ENCODE data around the gene CLK4.

CLK4 gene

GRCh38 chr5:178619390-178619789, 7.5 kb downstream of the CLK4 start:
- Histone ChIP-seq H3K27me3 (ENCODE audit: control insufficient read depth, insufficient read depth, low read length, poor library complexity, severe bottlenecking) (no peaks in the 10 kb centered on the region), H3K4me3 (ENCODE audit: insufficient read depth, low read depth, low read length) (no peak overlapping the region), H3K9me3 (ENCODE audit: control insufficient read depth, low read length) (no peaks in the 10 kb centered on the region), H3K36me3 (ENCODE audit: control insufficient read depth, insufficient read depth, low read length) (peaks cover 15% of the 10 kb centered on the region), H3K27ac (ENCODE audit: insufficient read depth, low read depth, low read length, poor library complexity, severe bottlenecking) (no peak overlapping the region), H3K4me1 (ENCODE audit: control insufficient read depth, insufficient read depth, low read length) (peaks cover 2% of the 10 kb centered on the region)
- WGBS, 2 experiments, result 71 to 77% methylated on average over 1 of the region's 1 CpG

DNA sequence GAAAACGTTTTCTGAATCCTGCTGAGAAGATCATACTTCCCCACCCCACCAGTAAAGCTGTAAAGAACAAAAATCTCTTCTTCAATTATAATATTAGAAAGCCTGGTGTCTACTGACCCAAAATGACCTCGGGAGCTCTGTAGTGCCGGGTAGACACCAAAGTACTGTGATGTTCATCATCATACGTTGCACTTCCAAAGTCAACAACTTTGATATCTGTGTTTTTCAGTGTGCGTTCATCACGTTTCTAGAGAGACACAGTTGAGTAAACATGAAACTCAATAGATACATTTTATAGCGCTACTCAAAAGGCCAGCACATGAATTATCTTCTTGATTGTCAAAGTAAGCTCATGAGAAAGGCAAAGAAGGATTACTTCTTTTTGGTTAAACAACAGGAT, 14.6 kb downstream of the CLK4 start:
- Histone ChIP-seq H3K36me3 (ENCODE audit: control insufficient read depth, insufficient read depth, low read length) (peaks cover 31% of the 10 kb centered on the region), H3K9me3 (ENCODE audit: control insufficient read depth, low read length) (no peaks in the 10 kb centered on the region), H3K4me3 (ENCODE audit: insufficient read depth, low read depth, low read length) (no peak overlapping the region), H3K4me1 (ENCODE audit: control insufficient read depth, insufficient read depth, low read length) (no peaks in the 10 kb centered on the region), H3K27me3 (ENCODE audit: control insufficient read depth, insufficient read depth, low read length, poor library complexity, severe bottlenecking) (no peaks in the 10 kb centered on the region), H3K27ac (ENCODE audit: insufficient read depth, low read depth, low read length, poor library complexity, severe bottlenecking) (no peak overlapping the region)
- WGBS, 2 experiments, result 94 to 97% methylated on average over 7 of the region's 7 CpGs

GRCh38 chr5:178606269-178606668, 20.6 kb downstream of the CLK4 start:
- H3K36me3 ChIP-seq (ENCODE audit: control insufficient read depth, insufficient read depth, low read length), result peaks cover 43% of the 10 kb centered on the region
- 92 to 96% methylated on average over 3 of the region's 3 CpGs for WGBS, 2 experiments
- H3K4me1 ChIP-seq (ENCODE audit: control insufficient read depth, insufficient read depth, low read length), result no peaks in the 10 kb centered on the region
- H3K4me3 ChIP-seq (ENCODE audit: insufficient read depth, low read depth, low read length), result no peak overlapping the region
- H3K9me3 ChIP-seq (ENCODE audit: control insufficient read depth, low read length), result no peaks in the 10 kb centered on the region
- no peak overlapping the region for H3K27ac ChIP-seq (ENCODE audit: insufficient read depth, low read depth, low read length, poor library complexity, severe bottlenecking)
- no peaks in the 10 kb centered on the region for H3K27me3 ChIP-seq (ENCODE audit: control insufficient read depth, insufficient read depth, low read length, poor library complexity, severe bottlenecking)

GRCh38 chr5:178605788-178606187, 21.1 kb downstream of the CLK4 start:
- Histone ChIP-seq H3K4me1 (ENCODE audit: control insufficient read depth, insufficient read depth, low read length) (no peaks in the 10 kb centered on the region), H3K36me3 (ENCODE audit: control insufficient read depth, insufficient read depth, low read length) (peaks cover 39% of the 10 kb centered on the region), H3K9me3 (ENCODE audit: control insufficient read depth, low read length) (no peaks in the 10 kb centered on the region), H3K27me3 (ENCODE audit: control insufficient read depth, insufficient read depth, low read length, poor library complexity, severe bottlenecking) (no peaks in the 10 kb centered on the region), H3K27ac (ENCODE audit: insufficient read depth, low read depth, low read length, poor library complexity, severe bottlenecking) (no peak overlapping the region), H3K4me3 (ENCODE audit: insufficient read depth, low read depth, low read length) (no peak overlapping the region)
- 98 to 100% methylated on average over 2 to 3 of the region's 3 CpGs for WGBS, 2 experiments

DNA sequence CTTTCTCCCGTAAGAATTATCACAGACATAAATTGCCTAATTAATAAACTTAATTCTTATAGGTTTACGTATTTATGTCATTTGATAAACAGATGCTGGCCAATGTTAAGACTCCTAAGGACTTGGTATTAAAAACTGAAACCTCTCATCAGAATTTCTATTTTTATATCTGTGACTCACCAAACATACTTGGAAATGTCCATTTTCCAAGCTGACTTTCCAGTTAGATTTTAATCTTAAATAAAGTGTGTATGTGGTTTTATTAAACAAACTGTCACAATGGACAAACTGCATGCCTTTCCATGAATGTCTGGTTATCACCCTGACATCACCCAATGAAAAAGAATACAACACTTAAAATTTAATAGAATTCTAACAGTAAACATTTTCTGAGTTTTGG, 24.1 kb downstream of the CLK4 start:
- H3K27ac ChIP-seq (ENCODE audit: insufficient read depth, low read depth, low read length, poor library complexity, severe bottlenecking), result no peak overlapping the region
- H3K27me3 ChIP-seq (ENCODE audit: control insufficient read depth, insufficient read depth, low read length, poor library complexity, severe bottlenecking), result no peaks in the 10 kb centered on the region
- WGBS, 2 experiments, result 90 to 100% methylated on average over 2 of the region's 2 CpGs
- peaks cover 31% of the 10 kb centered on the region for H3K36me3 ChIP-seq (ENCODE audit: control insufficient read depth, insufficient read depth, low read length)
- no peaks in the 10 kb centered on the region for H3K9me3 ChIP-seq (ENCODE audit: control insufficient read depth, low read length)
- no peaks in the 10 kb centered on the region for H3K4me1 ChIP-seq (ENCODE audit: control insufficient read depth, insufficient read depth, low read length)
- no peak overlapping the region for H3K4me3 ChIP-seq (ENCODE audit: insufficient read depth, low read depth, low read length)

DNA sequence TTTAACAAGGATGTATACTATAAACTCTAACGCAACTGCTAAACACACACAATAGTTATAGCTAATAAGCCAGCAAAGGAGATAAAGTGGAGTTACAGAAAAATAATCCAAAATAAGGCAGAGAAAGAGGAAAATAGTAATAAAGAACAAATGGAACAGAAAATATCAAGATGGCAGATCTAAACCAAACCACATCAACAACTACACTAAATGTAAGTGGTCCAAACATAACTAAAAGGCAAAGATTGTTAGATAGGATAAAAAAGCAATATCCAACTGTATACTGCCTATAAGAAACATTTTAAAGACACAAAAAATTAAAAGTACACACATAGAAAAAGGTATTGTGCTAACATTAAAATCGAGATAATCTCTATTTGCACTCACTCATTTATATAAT, 31.1 kb downstream of the CLK4 start:
- H3K4me3 ChIP-seq (ENCODE audit: insufficient read depth, low read depth, low read length), result no peak overlapping the region

DNA sequence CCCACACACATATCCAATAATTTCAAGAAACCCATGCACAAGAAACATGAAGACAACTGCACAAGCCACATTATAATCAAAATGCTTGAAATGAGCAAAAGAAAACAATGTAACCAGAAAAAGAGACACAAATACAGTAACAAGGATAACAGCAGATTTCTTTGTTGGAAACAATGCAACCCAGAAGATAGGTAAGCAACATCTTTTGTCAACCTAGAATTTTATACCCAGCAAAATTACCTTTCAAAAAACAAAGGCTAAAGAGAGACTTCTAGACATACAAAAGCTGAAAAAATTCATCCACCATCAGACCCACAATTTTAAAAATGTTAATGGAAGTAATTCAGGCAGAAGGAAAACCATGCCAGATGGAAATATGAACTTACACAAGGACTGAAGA, 31.7 kb downstream of the CLK4 start:
- Histone ChIP-seq H3K4me1 (ENCODE audit: control insufficient read depth, insufficient read depth, low read length) (no peaks in the 10 kb centered on the region), H3K27me3 (ENCODE audit: control insufficient read depth, insufficient read depth, low read length, poor library complexity, severe bottlenecking) (peaks cover 16% of the 10 kb centered on the region), H3K27ac (ENCODE audit: insufficient read depth, low read depth, low read length, poor library complexity, severe bottlenecking) (no peak overlapping the region), H3K4me3 (ENCODE audit: insufficient read depth, low read depth, low read length) (no peak overlapping the region), H3K36me3 (ENCODE audit: control insufficient read depth, insufficient read depth, low read length) (no peaks in the 10 kb centered on the region), H3K9me3 (ENCODE audit: control insufficient read depth, low read length) (no peaks in the 10 kb centered on the region)

More for the DNA sequence above, 31.1 kb downstream of the CLK4 start:
- Histone ChIP-seq H3K4me1 (ENCODE audit: control insufficient read depth, insufficient read depth, low read length) (no peaks in the 10 kb centered on the region), H3K36me3 (ENCODE audit: control insufficient read depth, insufficient read depth, low read length) (no peaks in the 10 kb centered on the region), H3K27ac (ENCODE audit: insufficient read depth, low read depth, low read length, poor library complexity, severe bottlenecking) (no peak overlapping the region), H3K27me3 (ENCODE audit: control insufficient read depth, insufficient read depth, low read length, poor library complexity, severe bottlenecking) (peaks cover 10% of the 10 kb centered on the region), H3K9me3 (ENCODE audit: control insufficient read depth, low read length) (no peaks in the 10 kb centered on the region)
- no CpG with 5 or more reads among the region's 2 CpGs for WGBS, 2 experiments

GRCh38 chr5:178590924-178591423, 35.9 kb downstream of the CLK4 start:
- 51 to 56% methylated on average over 9 of the region's 9 CpGs for WGBS, 2 experiments
- Histone ChIP-seq H3K27me3 (ENCODE audit: control insufficient read depth, insufficient read depth, low read length, poor library complexity, severe bottlenecking) (peaks cover 57% of the 10 kb centered on the region), H3K4me1 (ENCODE audit: control insufficient read depth, insufficient read depth, low read length) (peaks cover 7% of the 10 kb centered on the region), H3K4me3 (ENCODE audit: insufficient read depth, low read depth, low read length) (no peak overlapping the region), H3K36me3 (ENCODE audit: control insufficient read depth, insufficient read depth, low read length) (no peaks in the 10 kb centered on the region), H3K9me3 (ENCODE audit: control insufficient read depth, low read length) (no peaks in the 10 kb centered on the region), H3K27ac (ENCODE audit: insufficient read depth, low read depth, low read length, poor library complexity, severe bottlenecking) (no peak overlapping the region)

DNA sequence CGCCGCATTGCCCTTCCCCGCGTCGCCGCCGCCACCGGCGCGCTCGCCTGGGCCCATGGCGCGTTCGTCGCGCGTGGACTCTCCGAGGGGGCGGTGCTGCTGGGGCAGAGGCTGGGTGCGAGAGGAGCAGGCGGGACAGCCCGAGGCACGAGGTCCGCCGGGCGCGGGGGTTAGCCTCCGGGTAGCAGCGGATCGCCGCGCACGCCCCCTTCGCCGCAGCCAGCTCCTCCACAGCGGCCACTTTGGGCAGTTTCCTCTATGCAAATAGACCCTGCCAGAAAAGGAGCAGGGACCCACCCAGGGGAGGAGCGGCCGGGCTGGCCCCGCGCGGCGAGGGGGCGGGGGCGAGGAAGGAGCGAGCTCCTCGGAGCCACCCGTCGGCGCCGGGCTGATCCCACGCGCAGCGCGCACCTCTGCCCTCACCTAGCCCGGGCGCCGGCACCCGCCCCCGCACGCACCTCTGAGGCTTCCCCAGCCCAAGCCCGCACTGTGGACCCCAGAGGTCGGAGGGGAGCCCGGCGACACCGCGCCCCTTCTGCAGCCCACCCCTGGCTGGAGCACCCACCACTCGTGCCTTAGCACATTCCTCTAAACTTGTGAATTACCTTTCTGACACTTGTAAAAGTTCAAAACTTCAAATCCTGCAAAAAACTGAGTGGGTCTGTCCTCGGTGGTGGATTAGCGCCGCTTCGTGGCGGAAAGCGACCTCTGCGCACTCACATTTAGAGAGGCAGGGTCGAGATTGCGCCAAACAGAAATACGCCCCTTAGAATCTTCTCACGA, 36.5 kb downstream of the CLK4 start, which contains the start of gene COL23A1:
Gene COL23A1, minus strand, starts transcription at position 253 of the 783 bp plus-strand sequence.
- no peaks in the 10 kb centered on the region for H3K9me3 ChIP-seq (ENCODE audit: control insufficient read depth, low read length)
- H3K4me3 ChIP-seq (ENCODE audit: insufficient read depth, low read depth, low read length), result peak within 1 kb of the TSS; percentile 41
- peaks cover 7% of the 10 kb centered on the region for H3K4me1 ChIP-seq (ENCODE audit: control insufficient read depth, insufficient read depth, low read length)
- peaks cover 60% of the 10 kb centered on the region for H3K27me3 ChIP-seq (ENCODE audit: control insufficient read depth, insufficient read depth, low read length, poor library complexity, severe bottlenecking)
- 1% methylated on average over 78 of the region's 78 CpGs for WGBS, 2 experiments
- H3K27ac ChIP-seq (ENCODE audit: insufficient read depth, low read depth, low read length, poor library complexity, severe bottlenecking), result no peak within 1 kb of the TSS
- no peaks in the 10 kb centered on the region for H3K36me3 ChIP-seq (ENCODE audit: control insufficient read depth, insufficient read depth, low read length)

DNA sequence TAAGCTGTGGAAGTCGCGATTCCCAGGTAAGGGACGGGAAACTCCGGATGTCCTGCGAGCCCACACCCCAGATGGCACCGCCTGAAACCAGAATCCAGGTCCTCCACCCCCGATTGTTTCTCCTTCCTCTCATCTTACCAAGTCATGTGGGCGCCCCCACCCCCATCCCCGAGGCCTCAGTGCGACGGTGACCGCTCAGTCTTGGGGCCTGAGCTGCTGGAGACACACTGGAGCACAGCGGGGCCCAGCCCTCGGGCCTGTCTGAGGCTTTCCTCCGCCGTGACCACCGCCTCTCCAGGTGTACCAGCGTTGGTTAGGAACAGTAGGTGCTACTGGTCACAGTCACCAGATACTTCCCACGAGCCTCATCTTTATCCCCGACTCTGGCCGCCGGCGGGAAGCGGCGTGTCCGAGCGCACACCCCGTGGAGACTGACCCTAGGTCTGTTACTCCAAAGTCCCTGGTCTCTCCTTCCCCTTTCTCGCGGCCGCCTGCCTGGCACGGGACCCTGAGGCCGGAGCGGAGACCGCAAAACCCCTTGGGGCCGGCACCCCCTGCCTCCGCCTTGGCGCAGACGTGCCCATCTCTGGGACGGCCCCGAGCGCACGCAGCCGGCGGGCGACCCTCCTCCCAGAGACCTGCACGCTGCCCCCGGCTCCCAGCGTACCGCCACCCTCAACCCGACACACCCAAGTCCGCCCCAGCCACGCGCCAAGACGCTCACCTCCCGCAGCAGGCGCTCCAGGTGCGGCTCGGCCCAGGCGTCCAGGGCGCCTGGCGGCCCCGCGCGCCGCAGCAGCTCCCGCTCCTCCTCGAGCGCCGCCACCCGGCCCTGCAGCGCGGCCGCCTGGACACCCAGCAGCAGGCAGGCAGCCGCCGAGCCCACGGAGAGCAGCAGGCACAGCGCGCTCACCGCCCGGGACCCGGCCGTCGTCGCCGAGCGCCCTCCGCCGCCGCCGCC, 37.4 kb downstream of the CLK4 start:
- no peaks in the 10 kb centered on the region for H3K36me3 ChIP-seq (ENCODE audit: control insufficient read depth, insufficient read depth, low read length)
- WGBS, 2 experiments, result 7% methylated on average over 91 of the region's 91 CpGs
- H3K4me1 ChIP-seq (ENCODE audit: control insufficient read depth, insufficient read depth, low read length), result peaks cover 7% of the 10 kb centered on the region
- no peaks in the 10 kb centered on the region for H3K9me3 ChIP-seq (ENCODE audit: control insufficient read depth, low read length)
- H3K27me3 ChIP-seq (ENCODE audit: control insufficient read depth, insufficient read depth, low read length, poor library complexity, severe bottlenecking), result peaks cover 60% of the 10 kb centered on the region
- H3K4me3 ChIP-seq (ENCODE audit: insufficient read depth, low read depth, low read length), result peak overlapping the region; percentile 41
- H3K27ac ChIP-seq (ENCODE audit: insufficient read depth, low read depth, low read length, poor library complexity, severe bottlenecking), result no peak overlapping the region
